GM12878 (cell line): ENCODE results near the gene SNRNP35. TPM values are rescaled to one million over a fixed set of nuclear protein-coding genes. Genes with fewer than 3 reads are reported as not detected.

ENCODE experiments used
- CREB1 ChIP-seq: IDR thresholded peaks from 2 replicates; pipeline ENCODE4 v1.6.1; 2012; ENCODE audit warnings: low read depth, mild to moderate bottlenecking, inconsistent platforms
- ESRRA ChIP-seq: IDR thresholded peaks from 2 replicates; pipeline ENCODE4 v1.6.1; 2012; ENCODE audit warnings: mild to moderate bottlenecking, low read length, improper control_type of control experiment
- HDGF ChIP-seq: fragments of 450-650 bp; IDR thresholded peaks from 2 replicates; pipeline ENCODE4 v1.6.1; 2016; ENCODE audit warnings: antibody characterized with exemption
- IRF4 ChIP-seq: IDR thresholded peaks from 2 replicates; pipeline ENCODE4 v1.6.1; 2011; ENCODE audit warnings: low read depth, low read length
- MEF2B ChIP-seq: fragments of 450-650 bp; IDR thresholded peaks from 2 replicates; pipeline ENCODE4 v1.6.1; 2018; ENCODE audit warnings: mild to moderate bottlenecking, moderate library complexity; ENCODE audit not compliant: partially characterized antibody, poor library complexity, severe bottlenecking
- NBN ChIP-seq: fragments of 450-650 bp; IDR thresholded peaks from 2 replicates; pipeline ENCODE4 v1.6.1; 2016
- NR2C2 ChIP-seq: IDR thresholded peaks from 2 replicates; pipeline ENCODE4 v1.6.1; 2011; ENCODE audit warnings: borderline replicate concordance, low read depth; ENCODE audit not compliant: control insufficient read depth, insufficient read length
- PAX5 ChIP-seq: IDR thresholded peaks from 2 replicates; pipeline ENCODE4 v1.6.1; 2011; ENCODE audit warnings: low read depth, low read length, borderline replicate concordance
- POLR2A ChIP-seq: IDR thresholded peaks from 2 replicates; pipeline ENCODE4 v1.6.1; 2011; ENCODE audit warnings: low read depth, mild to moderate bottlenecking, low read length
- POLR2AphosphoS5 ChIP-seq: IDR thresholded peaks from 2 replicates; pipeline ENCODE4 v1.6.1; 2011; ENCODE audit warnings: mild to moderate bottlenecking, low read length, inconsistent platforms
- RUNX3 ChIP-seq: IDR thresholded peaks from 2 replicates; pipeline ENCODE4 v1.6.1; 2012; ENCODE audit warnings: low read length, inconsistent platforms
- SMAD1 ChIP-seq: fragments of 450-650 bp; IDR thresholded peaks from 2 replicates; pipeline ENCODE4 v1.6.1; 2018; ENCODE audit warnings: mild to moderate bottlenecking, low read depth; ENCODE audit not compliant: partially characterized antibody
- TARDBP ChIP-seq: IDR thresholded peaks from 2 replicates; pipeline ENCODE4 v1.6.1; 2016; ENCODE audit warnings: borderline replicate concordance
- TCF12 ChIP-seq: IDR thresholded peaks from 2 replicates; pipeline ENCODE4 v1.6.1; 2011; ENCODE audit warnings: low read depth, mild to moderate bottlenecking, low read length
- ZNF622 ChIP-seq: fragments of 450-650 bp; IDR thresholded peaks from 2 replicates; pipeline ENCODE4 v1.6.1; 2017; ENCODE audit warnings: mild to moderate bottlenecking, inconsistent platforms
- polyA plus RNA-seq, 11 experiments: library from polyadenylated mRNA; depleted of rRNA in 4 of 11; unstranded in 6 of 11; stranded (reverse) in 5 of 11; fragments of >200 nt; fragmentation: Nextera tagmentation in 4 of 11; fragmentation: Illumina TruSeq in 1 of 11; extraction: Ambion mirVana in 4 of 11; extraction: Trizol in 1 of 11; gene quantifications; 1 replicate in 1 of 11; 2 replicates in 10 of 11; pipeline versions ENCODE4 v1.2.1 to v1.2.3, GENCODE V29; 2011 to 2016; ENCODE audit warnings: inconsistent platforms in 2 of 11, missing spikeins in 2 of 11, low read depth in 1 of 11
- total RNA-seq, 4 experiments: library from RNA; depleted of rRNA in 3 of 4; stranded (reverse); fragments of >200 nt in 3 of 4; fragmentation: Illumina TruSeq in 1 of 4; extraction: Trizol in 1 of 4; gene quantifications; 2 replicates each; pipeline versions ENCODE4 v1.2.1 to v1.2.3, GENCODE V29; 2013 to 2021
- TF ChIP-seq, protein P1 (sequence below): fragments of 450-650 bp; IDR thresholded peaks from 2 replicates; pipeline ENCODE4 v1.6.1; 2016; ENCODE audit warnings: mild to moderate bottlenecking, moderate library complexity, borderline replicate concordance
- TF ChIP-seq, protein P2 (sequence below): fragments of 450-650 bp; IDR thresholded peaks from 2 replicates; pipeline ENCODE4 v1.6.1; 2017; ENCODE audit warnings: borderline replicate concordance
- TF ChIP-seq, protein P3 (sequence below): IDR thresholded peaks from 2 replicates; pipeline ENCODE4 v1.6.1; 2011; ENCODE audit warnings: borderline replicate concordance, low read depth, mild to moderate bottlenecking, moderate library complexity, low read length; ENCODE audit not compliant: insufficient read depth, poor library complexity, severe bottlenecking
- TF ChIP-seq, protein P4 (sequence below): fragments of 450-650 bp; formaldehyde crosslinking; IDR thresholded peaks from 2 replicates; pipeline ENCODE4 v1.5.0; 2022; ENCODE audit warnings: mild to moderate bottlenecking, missing genetic modification characterization

SNRNP35 gene
- total and polyA plus RNA-seq, 10 of the 15 experiments (the other 5 are each of a cell fraction or from before 2014, with no cell fraction given) = 21.6 to 49.6 (median 29.0) TPM

DNA sequence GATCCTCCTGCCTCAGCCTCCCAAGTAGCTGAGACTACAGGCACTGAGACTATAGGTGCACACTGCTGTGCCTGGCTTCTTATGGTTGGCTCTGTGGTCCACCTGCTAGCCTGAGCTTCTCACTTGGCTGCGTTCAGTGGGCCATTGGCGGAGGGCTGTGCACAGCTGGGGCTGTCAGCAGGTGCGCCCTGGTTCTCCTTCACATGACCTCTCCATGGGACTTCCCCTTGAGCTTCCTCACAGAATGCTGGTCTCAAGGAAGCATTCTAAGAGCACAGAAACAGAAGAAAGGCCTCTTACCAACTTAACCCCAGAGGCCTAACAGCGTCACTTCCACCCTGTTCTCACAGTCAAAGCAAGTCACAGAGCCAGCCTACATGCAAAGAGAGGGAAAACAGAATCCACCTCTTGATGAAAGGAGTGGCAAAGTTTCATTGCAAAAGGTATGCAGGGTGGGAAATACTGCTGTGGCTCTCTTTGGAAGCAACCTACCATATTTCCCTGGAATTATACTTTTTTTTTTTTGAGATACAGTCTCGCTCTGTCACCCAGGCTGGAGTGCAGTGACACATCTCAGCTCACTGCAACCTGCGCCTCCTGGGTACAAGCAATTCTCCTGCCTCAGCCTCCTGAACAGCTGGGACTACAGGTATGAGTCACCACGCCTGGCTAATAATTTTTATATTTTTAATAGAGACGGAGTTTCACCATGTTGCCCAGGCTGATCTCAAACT is 30.7 kb upstream of the SNRNP35 start (continued):
- TF ChIP-seq, protein P1, sequence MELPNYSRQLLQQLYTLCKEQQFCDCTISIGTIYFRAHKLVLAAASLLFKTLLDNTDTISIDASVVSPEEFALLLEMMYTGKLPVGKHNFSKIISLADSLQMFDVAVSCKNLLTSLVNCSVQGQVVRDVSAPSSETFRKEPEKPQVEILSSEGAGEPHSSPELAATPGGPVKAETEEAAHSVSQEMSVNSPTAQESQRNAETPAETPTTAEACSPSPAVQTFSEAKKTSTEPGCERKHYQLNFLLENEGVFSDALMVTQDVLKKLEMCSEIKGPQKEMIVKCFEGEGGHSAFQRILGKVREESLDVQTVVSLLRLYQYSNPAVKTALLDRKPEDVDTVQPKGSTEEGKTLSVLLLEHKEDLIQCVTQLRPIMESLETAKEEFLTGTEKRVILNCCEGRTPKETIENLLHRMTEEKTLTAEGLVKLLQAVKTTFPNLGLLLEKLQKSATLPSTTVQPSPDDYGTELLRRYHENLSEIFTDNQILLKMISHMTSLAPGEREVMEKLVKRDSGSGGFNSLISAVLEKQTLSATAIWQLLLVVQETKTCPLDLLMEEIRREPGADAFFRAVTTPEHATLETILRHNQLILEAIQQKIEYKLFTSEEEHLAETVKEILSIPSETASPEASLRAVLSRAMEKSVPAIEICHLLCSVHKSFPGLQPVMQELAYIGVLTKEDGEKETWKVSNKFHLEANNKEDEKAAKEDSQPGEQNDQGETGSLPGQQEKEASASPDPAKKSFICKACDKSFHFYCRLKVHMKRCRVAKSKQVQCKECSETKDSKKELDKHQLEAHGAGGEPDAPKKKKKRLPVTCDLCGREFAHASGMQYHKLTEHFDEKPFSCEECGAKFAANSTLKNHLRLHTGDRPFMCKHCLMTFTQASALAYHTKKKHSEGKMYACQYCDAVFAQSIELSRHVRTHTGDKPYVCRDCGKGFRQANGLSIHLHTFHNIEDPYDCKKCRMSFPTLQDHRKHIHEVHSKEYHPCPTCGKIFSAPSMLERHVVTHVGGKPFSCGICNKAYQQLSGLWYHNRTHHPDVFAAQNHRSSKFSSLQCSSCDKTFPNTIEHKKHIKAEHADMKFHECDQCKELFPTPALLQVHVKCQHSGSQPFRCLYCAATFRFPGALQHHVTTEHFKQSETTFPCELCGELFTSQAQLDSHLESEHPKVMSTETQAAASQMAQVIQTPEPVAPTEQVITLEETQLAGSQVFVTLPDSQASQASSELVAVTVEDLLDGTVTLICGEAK = no peak
- TF ChIP-seq SMAD1 = no peak
- 0 out of 2 replicates have a peak, but pooled peaks have one; percentile 30 for TF ChIP-seq NBN
- TF ChIP-seq RUNX3 = peak; percentile 80
- no peak for TF ChIP-seq NR2C2
- peak; percentile 68 for TF ChIP-seq POLR2A
- TF ChIP-seq ESRRA = peak; percentile 96
- TF ChIP-seq, protein P2, sequence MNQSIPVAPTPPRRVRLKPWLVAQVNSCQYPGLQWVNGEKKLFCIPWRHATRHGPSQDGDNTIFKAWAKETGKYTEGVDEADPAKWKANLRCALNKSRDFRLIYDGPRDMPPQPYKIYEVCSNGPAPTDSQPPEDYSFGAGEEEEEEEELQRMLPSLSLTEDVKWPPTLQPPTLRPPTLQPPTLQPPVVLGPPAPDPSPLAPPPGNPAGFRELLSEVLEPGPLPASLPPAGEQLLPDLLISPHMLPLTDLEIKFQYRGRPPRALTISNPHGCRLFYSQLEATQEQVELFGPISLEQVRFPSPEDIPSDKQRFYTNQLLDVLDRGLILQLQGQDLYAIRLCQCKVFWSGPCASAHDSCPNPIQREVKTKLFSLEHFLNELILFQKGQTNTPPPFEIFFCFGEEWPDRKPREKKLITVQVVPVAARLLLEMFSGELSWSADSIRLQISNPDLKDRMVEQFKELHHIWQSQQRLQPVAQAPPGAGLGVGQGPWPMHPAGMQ = no peak
- peak; percentile 68 for TF ChIP-seq MEF2B
- TF ChIP-seq, protein P3, sequence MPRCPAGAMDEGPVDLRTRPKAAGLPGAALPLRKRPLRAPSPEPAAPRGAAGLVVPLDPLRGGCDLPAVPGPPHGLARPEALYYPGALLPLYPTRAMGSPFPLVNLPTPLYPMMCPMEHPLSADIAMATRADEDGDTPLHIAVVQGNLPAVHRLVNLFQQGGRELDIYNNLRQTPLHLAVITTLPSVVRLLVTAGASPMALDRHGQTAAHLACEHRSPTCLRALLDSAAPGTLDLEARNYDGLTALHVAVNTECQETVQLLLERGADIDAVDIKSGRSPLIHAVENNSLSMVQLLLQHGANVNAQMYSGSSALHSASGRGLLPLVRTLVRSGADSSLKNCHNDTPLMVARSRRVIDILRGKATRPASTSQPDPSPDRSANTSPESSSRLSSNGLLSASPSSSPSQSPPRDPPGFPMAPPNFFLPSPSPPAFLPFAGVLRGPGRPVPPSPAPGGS = peak; percentile 57
- peak; percentile 53; the same call in 1 of the 2 replicates for TF ChIP-seq CREB1
- TF ChIP-seq TARDBP = peak; percentile 67; the same call in 1 of the 2 replicates
- no peak for TF ChIP-seq ZNF622
- TF ChIP-seq, protein P4, sequence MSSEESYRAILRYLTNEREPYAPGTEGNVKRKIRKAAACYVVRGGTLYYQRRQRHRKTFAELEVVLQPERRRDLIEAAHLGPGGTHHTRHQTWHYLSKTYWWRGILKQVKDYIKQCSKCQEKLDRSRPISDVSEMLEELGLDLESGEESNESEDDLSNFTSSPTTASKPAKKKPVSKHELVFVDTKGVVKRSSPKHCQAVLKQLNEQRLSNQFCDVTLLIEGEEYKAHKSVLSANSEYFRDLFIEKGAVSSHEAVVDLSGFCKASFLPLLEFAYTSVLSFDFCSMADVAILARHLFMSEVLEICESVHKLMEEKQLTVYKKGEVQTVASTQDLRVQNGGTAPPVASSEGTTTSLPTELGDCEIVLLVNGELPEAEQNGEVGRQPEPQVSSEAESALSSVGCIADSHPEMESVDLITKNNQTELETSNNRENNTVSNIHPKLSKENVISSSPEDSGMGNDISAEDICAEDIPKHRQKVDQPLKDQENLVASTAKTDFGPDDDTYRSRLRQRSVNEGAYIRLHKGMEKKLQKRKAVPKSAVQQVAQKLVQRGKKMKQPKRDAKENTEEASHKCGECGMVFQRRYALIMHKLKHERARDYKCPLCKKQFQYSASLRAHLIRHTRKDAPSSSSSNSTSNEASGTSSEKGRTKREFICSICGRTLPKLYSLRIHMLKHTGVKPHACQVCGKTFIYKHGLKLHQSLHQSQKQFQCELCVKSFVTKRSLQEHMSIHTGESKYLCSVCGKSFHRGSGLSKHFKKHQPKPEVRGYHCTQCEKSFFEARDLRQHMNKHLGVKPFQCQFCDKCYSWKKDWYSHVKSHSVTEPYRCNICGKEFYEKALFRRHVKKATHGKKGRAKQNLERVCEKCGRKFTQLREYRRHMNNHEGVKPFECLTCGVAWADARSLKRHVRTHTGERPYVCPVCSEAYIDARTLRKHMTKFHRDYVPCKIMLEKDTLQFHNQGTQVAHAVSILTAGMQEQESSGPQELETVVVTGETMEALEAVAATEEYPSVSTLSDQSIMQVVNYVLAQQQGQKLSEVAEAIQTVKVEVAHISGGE (CRISPR knock-in tag) = no peak
- peak; percentile 100 for TF ChIP-seq TCF12
- TF ChIP-seq POLR2AphosphoS5 = peak; percentile 47; the same call in 1 of the 2 replicates
- TF ChIP-seq IRF4 = no peak
- TF ChIP-seq PAX5 = peak; percentile 96
- 0 out of 2 replicates have a peak, but pooled peaks have one; percentile 44 for TF ChIP-seq HDGF
